Stimulated activated CD4-positive, alpha-beta T cell treated with anti-CD3 and anti-CD28 coated beads, TNF-alpha, amount 100 ng/mL, for 48 hours (primary cell): ENCODE measurements around the gene MEX3C.
A peak's percentile ranks its signal among the peaks of the same experiment; 100 is the strongest.

ENCODE experiments used
- DNase-seq, 3 donors: peaks; one replicate each; pipeline ENCODE4 v3.0.0-alpha.2; 2020; ENCODE audit warnings: low read depth in 3 of 3

MEX3C gene

DNA sequence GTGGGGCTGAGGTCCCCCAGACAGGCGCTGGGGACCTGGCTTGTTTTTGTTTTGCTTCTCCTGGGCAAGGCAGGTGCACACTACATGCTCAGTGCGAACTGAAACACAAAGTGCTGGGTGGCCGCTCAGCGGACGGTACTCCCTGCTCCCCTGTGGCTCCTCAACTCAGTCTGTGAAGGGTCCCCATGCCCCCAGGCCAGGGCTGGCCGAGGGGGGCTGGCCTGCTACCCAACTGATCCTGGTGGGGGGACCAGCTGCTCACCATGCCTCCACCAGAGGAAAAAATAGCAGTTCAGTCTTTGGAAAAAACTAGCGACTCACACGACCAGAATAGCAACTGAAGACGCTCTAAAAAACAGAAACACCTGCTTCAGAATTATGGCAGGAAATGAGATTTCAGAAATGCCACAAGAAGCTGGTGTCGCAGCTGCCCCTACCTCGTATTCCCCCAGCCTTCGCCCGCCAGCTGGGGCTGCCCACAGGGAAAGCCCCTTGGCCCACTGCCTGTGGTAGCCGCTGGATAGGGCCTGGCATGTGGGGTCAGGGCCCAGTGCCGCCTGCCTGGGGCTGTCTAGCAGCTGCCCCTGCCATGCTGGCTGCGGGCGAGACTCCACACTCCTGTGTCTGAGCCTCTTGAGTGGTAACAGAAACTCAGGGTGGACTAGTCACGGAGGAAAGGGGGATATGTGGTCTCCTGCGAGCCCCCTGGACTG lies 43.7 kb downstream of the MEX3C start:
- peak in 1 of 3 donors; percentile 21 for DNase-seq

DNA sequence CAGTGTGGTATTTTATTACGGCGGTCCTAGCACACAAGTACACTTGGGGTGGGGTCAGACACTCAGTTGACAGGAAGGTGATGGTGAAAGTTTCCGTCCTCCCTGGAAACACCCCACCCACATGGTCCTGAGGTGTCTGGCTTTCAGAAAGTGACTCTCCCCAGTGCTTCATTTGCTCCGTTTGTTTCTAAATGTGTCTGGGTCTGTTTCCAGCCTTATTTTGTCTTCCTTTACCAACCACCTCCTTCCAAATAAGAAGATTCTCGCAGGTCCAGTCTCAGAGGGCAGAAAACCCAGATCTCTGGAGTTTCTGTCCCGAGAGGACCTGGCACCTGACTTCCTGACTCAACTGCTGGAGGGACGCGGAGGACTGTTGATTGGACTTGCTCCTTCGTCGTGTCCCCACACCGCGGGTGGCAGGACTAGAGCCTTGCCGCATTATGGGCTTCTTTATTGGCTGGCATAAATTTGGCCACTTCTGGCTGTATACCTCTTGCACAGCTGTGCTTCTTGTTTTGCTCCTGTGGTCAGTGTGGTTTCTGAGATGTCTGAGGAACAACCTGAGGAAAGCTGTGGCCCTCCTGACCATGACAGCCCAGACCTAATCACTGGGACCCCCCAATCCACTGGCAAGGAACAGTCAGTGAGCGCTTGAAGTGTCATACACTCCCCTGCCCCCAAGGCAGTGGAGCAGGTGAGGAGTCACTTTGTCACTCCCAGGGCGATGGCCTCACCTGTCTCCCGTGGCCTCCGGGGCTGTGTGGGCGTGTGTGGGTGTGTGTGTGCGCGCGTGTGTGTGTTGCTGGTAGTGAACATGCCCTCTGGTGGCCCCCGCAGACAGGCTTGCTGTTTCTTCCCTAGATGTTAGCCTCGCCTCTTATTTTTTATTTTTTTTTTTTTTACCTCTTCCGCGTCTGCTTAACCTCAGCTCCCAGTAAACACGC lies 45.6 kb downstream of the MEX3C start:
- DNase-seq: peak; percentile 43 to 65 (median 60)

- no peak for DNase-seq
Observed at GRCh38 chr18:51151185-51151567, 46.3 kb downstream of the MEX3C start.

- DNase-seq: peak in 1 of 3 donors; percentile 17
Observed at GRCh38 chr18:51150113-51150700, 47.3 kb downstream of the MEX3C start.

- no peak for DNase-seq
Observed at GRCh38 chr18:51149670-51150069, 47.8 kb downstream of the MEX3C start.

DNA sequence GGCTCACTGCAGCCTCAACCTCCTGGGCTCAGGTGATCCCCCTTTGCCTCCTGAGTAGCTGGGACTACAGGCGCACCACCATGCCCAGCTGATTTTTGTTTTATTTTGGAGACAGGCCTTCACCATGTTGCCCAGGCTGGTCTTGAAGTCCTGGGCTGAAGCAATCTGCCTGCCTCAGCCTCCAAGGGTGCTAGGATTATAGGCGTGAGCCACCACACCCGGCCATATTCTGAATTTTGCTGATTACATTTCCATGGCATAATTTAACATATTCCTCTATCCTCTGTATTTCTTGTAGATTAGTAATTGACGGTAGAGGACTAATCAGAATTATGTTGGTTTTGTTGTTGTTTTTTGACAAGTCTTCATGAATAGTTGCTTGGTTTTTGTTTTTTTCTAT lies 50.6 kb downstream of the MEX3C start:
- no peak for DNase-seq

- no peak for DNase-seq
Observed at GRCh38 chr18:51138936-51139335, 58.5 kb downstream of the MEX3C start.

DNA sequence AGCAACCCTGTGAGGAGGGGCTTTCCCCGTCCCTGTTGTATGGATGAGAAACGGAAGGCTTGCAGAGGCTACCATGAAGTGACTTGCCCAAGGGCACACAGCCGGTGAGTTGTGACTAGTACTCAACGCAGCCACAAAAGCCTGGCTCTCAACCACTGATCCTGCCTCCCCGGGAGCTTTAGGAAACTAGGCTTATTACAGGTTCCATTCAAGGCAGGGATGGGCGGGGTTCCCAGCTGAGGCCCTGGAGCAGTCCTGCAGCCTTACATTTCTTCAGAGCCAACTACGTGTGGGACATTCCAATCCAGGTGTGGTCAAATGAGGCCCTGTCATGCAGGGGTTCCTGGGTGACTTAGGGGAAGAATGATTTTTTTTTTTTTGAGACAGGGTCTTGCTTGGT lies 59.6 kb downstream of the MEX3C start:
- DNase-seq: no peak

GRCh38 chr18:51137026-51137729 lies 60.3 kb downstream of the MEX3C start:
- DNase-seq: no peak

GRCh38 chr18:51135795-51136194 lies 61.7 kb downstream of the MEX3C start:
- DNase-seq: no peak

DNA sequence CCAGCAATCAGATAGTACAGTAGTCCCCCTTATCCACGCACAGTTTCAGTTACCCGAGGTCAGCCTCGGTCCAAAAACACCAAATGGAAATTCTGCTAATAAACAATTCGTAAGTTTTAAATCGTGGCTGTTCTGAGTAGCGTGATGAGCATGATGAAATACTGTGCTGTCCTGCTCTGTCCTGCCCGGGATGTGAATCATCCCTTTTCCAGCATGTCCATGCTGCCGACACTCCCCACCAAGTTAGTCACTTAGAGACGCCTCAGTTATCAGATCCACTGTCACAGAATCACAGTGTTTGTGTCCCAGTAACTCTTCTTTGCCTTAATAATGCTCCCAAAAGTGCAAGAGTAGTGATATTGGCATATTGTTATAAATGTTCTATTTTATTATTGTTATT lies 62.1 kb downstream of the MEX3C start:
- DNase-seq: no peak

- DNase-seq: no peak
Observed at GRCh38 chr18:51134721-51135120, 62.8 kb downstream of the MEX3C start.

DNA sequence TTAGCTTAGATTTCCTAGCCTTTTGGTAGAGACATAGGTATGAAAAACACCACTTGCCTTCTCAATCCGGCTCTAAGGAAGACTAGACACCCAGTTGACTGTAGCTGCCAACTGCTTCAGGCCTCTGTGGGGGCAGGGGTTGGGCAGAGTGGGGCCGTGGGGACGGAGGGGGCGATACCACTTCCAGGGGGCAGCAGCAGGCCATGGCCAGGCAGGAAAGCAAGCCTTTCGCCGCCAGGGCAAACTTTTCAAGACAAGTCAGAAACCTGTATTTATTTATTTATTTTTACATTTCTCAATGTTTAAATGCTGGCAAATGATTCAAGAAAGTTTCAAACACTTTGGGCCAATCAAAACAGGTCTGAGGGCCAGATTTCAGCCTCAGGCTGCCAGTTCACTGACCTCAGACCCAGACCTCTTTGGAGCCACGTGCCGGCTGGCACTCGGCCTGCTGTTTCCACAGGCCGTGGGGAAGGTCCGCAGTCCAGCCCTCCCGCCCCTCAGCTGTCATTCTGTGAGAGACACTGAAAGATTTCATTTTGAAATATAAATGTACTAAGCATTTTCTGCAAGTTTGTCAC lies 63.8 kb downstream of the MEX3C start:
- no peak for DNase-seq

DNA sequence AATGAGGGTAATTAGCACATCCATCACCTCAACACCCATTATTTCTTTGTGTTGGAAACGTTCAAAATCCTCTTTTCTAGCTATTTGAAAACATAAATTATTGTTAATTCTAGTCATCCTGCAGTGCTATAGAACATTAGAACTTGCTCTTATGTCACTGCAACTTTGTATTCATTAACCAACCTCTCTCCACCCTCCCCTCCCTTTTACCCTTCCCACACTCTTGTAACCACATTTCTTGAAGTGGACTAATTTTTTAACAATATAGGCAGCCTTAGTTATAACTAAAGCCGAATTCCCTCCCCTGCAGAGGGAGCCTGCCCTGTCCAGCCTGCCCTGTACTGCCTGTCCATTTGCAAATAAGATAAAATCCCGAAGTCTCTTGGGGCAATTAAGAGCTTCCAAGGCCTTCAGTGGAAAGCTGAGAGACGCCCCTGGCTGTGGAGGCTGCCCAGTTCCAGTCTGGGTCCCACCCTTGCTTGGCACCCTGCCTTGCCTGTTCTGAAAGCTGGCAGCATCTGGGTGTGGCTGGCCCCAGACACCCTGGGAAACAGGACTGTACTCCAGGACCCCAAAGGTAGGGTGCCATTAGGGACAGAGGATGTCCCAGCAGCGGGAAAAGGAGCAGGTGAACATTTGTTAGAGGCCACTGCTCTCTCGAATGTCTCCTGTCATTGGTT lies 65.1 kb downstream of the MEX3C start:
- DNase-seq: no peak

DNA sequence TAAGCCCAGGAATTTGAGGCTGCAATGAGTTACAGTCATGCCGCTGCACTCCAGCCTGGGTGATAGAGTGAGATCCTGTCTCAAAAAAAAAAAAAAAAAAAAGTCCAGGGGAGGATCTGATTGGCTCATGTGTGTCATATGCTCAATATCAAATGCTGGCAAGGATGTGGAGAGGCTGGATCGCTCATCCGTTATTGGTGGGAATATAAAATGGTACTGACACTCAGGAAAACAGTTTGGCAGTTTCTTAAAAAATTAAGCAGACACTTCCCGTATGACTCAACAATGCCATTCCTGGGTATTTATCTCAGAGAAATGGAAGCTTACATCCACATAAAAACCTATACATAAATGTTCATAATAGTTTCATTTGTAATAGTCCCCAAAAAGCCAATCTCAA lies 68.9 kb downstream of the MEX3C start:
- DNase-seq: no peak

GRCh38 chr18:51127664-51128063 lies 69.8 kb downstream of the MEX3C start:
- DNase-seq: no peak

GRCh38 chr18:51125976-51126375 lies 71.5 kb downstream of the MEX3C start:
- DNase-seq: no peak
